Chondrocyte (in vitro differentiated cells): ENCODE measurements around the gene STX2. TPM values are rescaled to one million over a fixed set of nuclear protein-coding genes. Genes with fewer than 3 reads are reported as not detected.
"Not testable (repeated sequence)": the region's sequence is repeated elsewhere in the genome, so short reads cannot be mapped to it uniquely, and the experiment has no call there.

Experiments
- DNase-seq: peaks from one replicate; pipeline ENCODE4 v3.0.0; 2021; ENCODE audit warnings: mixed read lengths, low spot score
- H3K27ac Mint-ChIP-seq: one replicate; pipeline ENCODE4 v1.8.0; 2021; ENCODE audit warnings: mild to moderate bottlenecking, moderate library complexity, mixed read lengths; ENCODE audit not compliant: unreplicated experiment
- H3K27me3 Mint-ChIP-seq: 2 replicates; pipeline ENCODE4 v1.8.0; 2021; ENCODE audit warnings: low read depth, mixed read lengths
- H3K36me3 Mint-ChIP-seq: 2 replicates; pipeline ENCODE4 v1.8.0; 2021; ENCODE audit warnings: low read depth, mixed read lengths
- H3K4me1 Mint-ChIP-seq: 2 replicates; pipeline ENCODE4 v1.8.0; 2021; ENCODE audit warnings: low read depth, mild to moderate bottlenecking, mixed read lengths
- H3K4me3 Mint-ChIP-seq: one replicate; pipeline ENCODE4 v1.8.0; 2021; ENCODE audit warnings: mild to moderate bottlenecking, moderate library complexity, mixed read lengths; ENCODE audit not compliant: unreplicated experiment
- H3K9me3 Mint-ChIP-seq: 2 replicates; pipeline ENCODE4 v1.8.0; 2021; ENCODE audit warnings: low read depth, mixed read lengths
- total RNA-seq: library from RNA; stranded (reverse); gene quantifications from 3 replicates; pipeline ENCODE4 v1.2.1, GENCODE V29; 2021
- TF ChIP-seq, protein P1 (sequence below): fragments of 200-600 bp; sonication (generic); IDR thresholded peaks from 2 replicates; pipeline ENCODE4 v1.5.0; 2021; ENCODE audit warnings: antibody characterized with exemption, mild to moderate bottlenecking, moderate library complexity

The STX2 gene
- total RNA-seq, 1 donor from 2014 or later = 40.4 TPM

DNA sequence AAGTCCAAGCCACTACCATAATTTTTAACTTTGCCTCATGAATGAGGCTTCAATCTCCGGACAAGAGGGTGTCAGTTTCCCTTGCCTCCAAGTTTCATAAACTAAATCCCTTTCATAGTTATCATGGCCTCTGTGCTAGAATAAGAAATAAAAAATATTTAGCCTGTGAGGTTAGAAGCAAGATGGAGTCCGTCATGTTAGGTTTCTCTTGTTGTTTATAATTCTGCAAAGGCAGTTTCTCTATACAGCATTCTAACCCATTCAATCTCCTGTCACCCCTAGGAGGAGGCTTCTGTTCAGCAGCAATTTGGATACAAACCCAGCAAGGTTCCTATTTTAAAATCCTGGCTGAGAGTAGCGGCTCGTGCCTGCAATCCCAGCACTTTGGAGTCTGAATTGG lies 17.0 kb upstream of the STX2 start:
- Mint-ChIP-seq H3K9me3 (peaks cover 6% of the 10 kb centered on the region), H3K27me3 (peaks cover 8% of the 10 kb centered on the region), H3K36me3 (peaks cover 2% of the 10 kb centered on the region), H3K27ac (no peak overlapping the region), H3K4me3 (no peak overlapping the region), H3K4me1 (no peaks in the 10 kb centered on the region)
- TF ChIP-seq, protein P1, sequence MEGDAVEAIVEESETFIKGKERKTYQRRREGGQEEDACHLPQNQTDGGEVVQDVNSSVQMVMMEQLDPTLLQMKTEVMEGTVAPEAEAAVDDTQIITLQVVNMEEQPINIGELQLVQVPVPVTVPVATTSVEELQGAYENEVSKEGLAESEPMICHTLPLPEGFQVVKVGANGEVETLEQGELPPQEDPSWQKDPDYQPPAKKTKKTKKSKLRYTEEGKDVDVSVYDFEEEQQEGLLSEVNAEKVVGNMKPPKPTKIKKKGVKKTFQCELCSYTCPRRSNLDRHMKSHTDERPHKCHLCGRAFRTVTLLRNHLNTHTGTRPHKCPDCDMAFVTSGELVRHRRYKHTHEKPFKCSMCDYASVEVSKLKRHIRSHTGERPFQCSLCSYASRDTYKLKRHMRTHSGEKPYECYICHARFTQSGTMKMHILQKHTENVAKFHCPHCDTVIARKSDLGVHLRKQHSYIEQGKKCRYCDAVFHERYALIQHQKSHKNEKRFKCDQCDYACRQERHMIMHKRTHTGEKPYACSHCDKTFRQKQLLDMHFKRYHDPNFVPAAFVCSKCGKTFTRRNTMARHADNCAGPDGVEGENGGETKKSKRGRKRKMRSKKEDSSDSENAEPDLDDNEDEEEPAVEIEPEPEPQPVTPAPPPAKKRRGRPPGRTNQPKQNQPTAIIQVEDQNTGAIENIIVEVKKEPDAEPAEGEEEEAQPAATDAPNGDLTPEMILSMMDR = no peak
- no peak for DNase-seq

DNA sequence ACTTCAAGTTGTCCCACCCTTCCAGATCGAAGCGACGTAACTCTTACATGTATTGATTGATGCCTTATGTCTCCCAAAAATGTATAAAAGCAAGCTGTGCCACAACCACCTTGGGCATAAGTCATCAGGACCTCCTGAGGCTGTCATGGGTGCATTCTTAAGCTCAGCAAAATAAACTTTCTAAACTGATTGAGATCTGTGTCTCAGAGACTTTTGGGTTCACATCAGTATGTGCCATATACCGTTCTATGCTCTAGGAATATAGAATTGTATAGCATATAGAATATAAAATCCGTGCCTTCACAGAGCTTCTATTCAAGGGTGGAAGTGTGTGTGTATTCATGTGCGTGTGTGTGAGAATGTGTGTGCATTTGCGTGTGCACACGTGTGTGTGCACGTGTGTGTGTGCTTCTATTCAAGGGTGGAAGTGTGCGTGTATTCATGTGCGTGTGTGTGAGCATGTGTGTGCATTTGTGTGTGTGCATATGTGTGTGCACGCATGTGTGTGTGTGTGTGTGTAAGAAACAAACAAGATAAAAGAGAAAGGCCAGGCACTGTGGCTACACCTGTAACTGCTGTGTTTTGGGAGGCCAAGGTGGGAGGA lies 11.5 kb upstream of the STX2 start:
- no peaks in the 10 kb centered on the region for H3K36me3 Mint-ChIP-seq
- DNase-seq = no peak
- peaks cover 20% of the 10 kb centered on the region for H3K4me1 Mint-ChIP-seq
- H3K27ac Mint-ChIP-seq = no peak overlapping the region
- H3K9me3 Mint-ChIP-seq = no peaks in the 10 kb centered on the region
- H3K4me3 Mint-ChIP-seq = no peak overlapping the region
- peaks cover 8% of the 10 kb centered on the region for H3K27me3 Mint-ChIP-seq
- TF ChIP-seq, protein P1 = no peak

DNA sequence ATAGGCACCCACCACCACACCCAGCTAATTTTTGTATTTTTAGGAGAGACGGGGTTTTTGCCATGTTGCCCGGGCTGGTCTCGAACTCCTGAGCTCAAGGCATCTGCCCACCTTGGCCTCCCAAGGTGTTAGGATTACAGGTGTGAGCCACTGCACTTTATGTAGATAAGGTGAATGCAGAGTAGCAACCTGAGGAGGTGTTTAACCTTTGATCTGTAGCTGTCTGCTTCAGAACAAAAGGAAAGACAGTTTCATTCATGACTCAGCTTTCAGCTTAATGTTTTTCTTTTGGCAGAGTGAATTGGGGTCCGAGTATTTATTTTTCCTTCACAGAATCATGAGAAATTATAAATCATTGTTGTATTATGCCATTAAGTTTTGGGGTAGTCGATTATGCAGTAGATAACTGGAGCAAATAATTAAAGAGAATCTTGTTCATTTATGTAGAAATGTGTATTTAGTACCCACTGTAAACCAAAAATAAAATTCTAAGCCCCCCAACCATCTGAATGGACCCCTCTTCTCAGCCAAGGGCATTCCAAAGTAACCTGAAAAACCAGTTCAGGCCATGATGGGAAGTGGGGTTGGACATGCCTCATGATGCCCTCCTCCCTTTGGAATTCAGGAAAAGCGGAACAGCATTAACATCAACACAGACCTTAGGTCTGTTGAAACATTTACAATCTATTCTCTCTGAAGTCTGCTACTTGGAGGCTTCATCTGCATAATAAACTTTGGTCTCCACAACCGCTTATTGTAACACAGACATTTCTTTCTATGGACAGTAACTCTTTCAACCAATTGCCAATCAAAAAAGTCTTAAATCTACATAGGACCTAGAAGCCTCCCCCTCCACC lies 10.7 kb upstream of the STX2 start:
- H3K9me3 Mint-ChIP-seq = no peaks in the 10 kb centered on the region
- no peak for DNase-seq
- no peaks in the 10 kb centered on the region for H3K36me3 Mint-ChIP-seq
- TF ChIP-seq, protein P1 = no peak
- no peak overlapping the region for H3K27ac Mint-ChIP-seq
- no peak overlapping the region for H3K4me3 Mint-ChIP-seq
- peaks cover 8% of the 10 kb centered on the region for H3K27me3 Mint-ChIP-seq
- H3K4me1 Mint-ChIP-seq = peaks cover 20% of the 10 kb centered on the region

DNA sequence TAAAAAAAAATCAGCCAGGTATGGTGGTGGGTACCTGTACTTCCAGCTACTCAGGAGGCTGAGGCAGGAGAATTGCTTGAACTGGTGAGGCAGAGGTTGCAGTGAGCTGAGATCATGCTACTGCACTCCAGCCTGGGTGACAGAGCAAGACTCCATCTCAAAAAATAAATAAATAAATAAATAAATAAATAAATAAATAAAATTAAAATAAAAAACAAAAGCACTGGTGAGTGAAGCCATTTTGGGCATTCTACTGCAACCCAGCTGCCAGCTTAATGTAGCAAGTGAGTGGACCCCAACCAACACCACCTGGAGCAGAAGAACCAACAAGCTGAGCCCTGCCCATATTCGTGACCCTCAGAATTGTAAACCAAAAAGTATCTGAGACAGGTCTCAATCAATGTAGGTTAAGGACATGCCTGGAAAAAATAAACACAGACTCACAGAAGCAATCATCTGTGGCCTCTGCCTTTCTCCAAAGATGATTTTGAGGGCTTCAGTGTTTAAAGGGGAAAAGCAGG lies 9.8 kb upstream of the STX2 start:
- not testable (repeated sequence) for H3K4me3 Mint-ChIP-seq, H3K9me3 Mint-ChIP-seq, H3K27ac Mint-ChIP-seq

DNA sequence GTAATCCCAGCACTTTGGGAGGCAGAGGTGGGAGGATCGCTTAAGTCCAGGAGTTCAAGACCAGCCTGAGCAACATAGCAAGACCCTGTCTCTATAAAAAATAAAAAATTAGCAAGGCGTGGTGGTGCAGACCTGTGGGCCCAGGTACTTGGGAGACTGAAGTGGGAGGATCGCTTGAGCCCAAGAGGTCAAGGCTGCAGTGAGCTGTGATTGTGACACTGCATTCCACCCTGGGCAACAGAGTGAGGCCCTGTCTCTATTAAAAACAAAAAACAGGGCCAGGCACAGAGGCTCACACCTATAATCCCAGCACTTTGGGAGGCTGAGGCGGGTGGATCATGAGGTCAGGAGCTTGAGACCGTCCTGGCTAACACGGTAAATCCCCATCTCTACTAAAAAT lies 9.1 kb upstream of the STX2 start:
- H3K27ac Mint-ChIP-seq, H3K4me3 Mint-ChIP-seq, H3K27me3 Mint-ChIP-seq, DNase-seq, H3K36me3 Mint-ChIP-seq, H3K9me3 Mint-ChIP-seq: not testable (repeated sequence)
- H3K4me1 Mint-ChIP-seq = peaks cover 20% of the 10 kb centered on the region

More for the DNA sequence above, 9.8 kb upstream of the STX2 start:
- not testable (repeated sequence) for H3K36me3 Mint-ChIP-seq, DNase-seq, H3K27me3 Mint-ChIP-seq
- H3K4me1 Mint-ChIP-seq = peaks cover 20% of the 10 kb centered on the region

DNA sequence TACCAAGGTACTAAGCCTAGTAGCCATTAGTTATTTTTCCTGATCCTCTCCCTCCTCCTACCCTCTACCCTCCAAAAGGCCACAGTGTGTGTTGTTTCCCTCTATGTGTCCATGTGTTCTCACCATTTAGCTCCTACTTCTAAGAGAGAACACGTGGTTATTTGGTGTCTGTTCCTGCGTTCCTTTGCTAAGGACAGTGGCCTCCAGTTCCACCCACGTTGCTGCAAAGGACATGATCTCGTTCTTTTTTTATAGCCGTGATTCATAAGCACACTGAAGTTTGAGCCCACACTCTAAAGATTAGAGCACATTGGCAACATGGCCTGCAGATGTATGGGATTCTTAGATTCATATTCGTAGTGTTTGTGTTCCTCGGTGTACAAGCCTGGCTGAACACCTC lies 8.1 kb upstream of the STX2 start:
- Mint-ChIP-seq H3K9me3 (no peaks in the 10 kb centered on the region), H3K36me3 (no peaks in the 10 kb centered on the region), H3K4me3 (no peak overlapping the region), H3K4me1 (peaks cover 20% of the 10 kb centered on the region), H3K27ac (no peak overlapping the region), H3K27me3 (no peaks in the 10 kb centered on the region)
- DNase-seq = no peak
- TF ChIP-seq, protein P1 = no peak
